ENCODE results near the gene CMSS1. TPM values are rescaled to one million over a fixed set of nuclear protein-coding genes. Genes with fewer than 3 reads are reported as not detected.

CMSS1 gene
- total RNA-seq, 1 experiment from 2014 or later: 64.1 TPM

DNA sequence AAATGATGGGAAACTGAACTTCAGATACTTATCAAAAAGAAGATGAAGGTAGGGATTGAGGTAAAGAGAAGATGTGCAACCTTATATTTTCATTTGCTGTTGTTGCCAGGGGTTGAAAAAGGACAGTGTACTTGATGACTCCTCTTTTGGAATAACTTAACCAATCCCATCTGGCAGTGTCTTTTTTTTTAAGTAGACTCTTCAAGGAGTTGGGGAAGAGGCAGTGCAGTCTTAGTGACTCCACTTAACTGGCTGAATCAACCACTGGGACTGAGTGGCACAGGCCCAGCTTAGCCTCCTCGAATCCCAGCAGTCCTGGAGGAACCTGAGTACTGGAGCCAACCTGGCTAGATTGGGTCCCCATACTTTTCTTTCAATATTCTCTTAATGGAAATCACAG lies 323.9 kb downstream of the CMSS1 start:
- Histone ChIP-seq H3K9me2 (ENCODE audit: insufficient read depth) (no peaks in the 10 kb centered on the region), H3K79me2 (ENCODE audit: insufficient read depth, low read length) (no peaks in the 10 kb centered on the region), H2AFZ (ENCODE audit: low read depth, low read length, poor library complexity, severe bottlenecking) (no peak overlapping the region), H3K36me3 (ENCODE audit: control insufficient read depth in 1 of 2, insufficient read depth in 2 of 2, low read length in 2 of 2) (no peaks in the 10 kb centered on the region), H4K20me1 (ENCODE audit: insufficient read depth) (no peaks in the 10 kb centered on the region), H3K27ac (ENCODE audit: low read depth, low read length) (no peak overlapping the region), H3K4me2 (ENCODE audit: low read length) (no peak overlapping the region), H3K27me3 (ENCODE audit: insufficient read depth, low read length) (no peaks in the 10 kb centered on the region), H3K9me3 (ENCODE audit: control insufficient read depth in 1 of 2, insufficient read depth in 1 of 2, low read depth in 1 of 2, low read length in 2 of 2) (0 out of 4 replicates have a peak, but pooled peaks cover 0 to 3% of the 10 kb centered on the region in 2 experiments), H3K4me1 (ENCODE audit: control insufficient read depth in 1 of 2, insufficient read depth in 2 of 2, low read length in 2 of 2) (no peaks in the 10 kb centered on the region), H3K4me3 (replicated peaks in 1 of 2; ENCODE audit: low read depth in 1 of 2, low read length in 2 of 2) (no peak overlapping the region), H3K9ac (ENCODE audit: low read length) (no peak overlapping the region)
- ChIA-PET POLR2A (no interaction called here), CTCF (no interaction called here), RAD21 (ENCODE audit: low non-redundant PET in 1 of 2, low total read pairs in 2 of 2, uncharacterized antibody in 2 of 2, unreplicated experiment in 2 of 2) (no interaction called here)
- intact Hi-C loops (cut with micrococcal nuclease): no loop called here
- BruUV-seq (replicated peaks): no TSS peak
- DNase-seq (ENCODE audit: low read depth, low spot score) (no peak), ATAC-seq (no peak)
- TF ChIP-seq, protein P1, sequence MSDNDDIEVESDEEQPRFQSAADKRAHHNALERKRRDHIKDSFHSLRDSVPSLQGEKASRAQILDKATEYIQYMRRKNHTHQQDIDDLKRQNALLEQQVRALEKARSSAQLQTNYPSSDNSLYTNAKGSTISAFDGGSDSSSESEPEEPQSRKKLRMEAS (IDR thresholded peaks at IDR 0.05): no peak
- TF ChIP-seq SP1 (IDR thresholded peaks at IDR 0.05; ENCODE audit: low read depth) (no peak), EGR1 (IDR thresholded peaks at IDR 0.05; ENCODE audit: low read depth) (no peak), JUND (IDR thresholded peaks at IDR 0.05) (no peak), CEBPB (IDR thresholded peaks at IDR 0.05; ENCODE audit: low read depth) (no peak), ELF1 (IDR thresholded peaks at IDR 0.05; ENCODE audit: borderline replicate concordance, low read depth) (no peak), RAD21 (IDR thresholded peaks at IDR 0.05; ENCODE audit: low read depth) (no peak), ZFX (IDR thresholded peaks at IDR 0.05) (no peak), POLR2A (IDR thresholded peaks at IDR 0.05; ENCODE audit: borderline replicate concordance, extremely low read depth, insufficient read depth, insufficient read length) (no peak), CBX3 (IDR thresholded peaks at IDR 0.05; ENCODE audit: low read depth) (no peak), SRF (IDR thresholded peaks at IDR 0.05; ENCODE audit: low read depth) (no peak), SIN3A (IDR thresholded peaks at IDR 0.05; ENCODE audit: low read depth) (no peak)
- TF ChIP-seq, protein P2, sequence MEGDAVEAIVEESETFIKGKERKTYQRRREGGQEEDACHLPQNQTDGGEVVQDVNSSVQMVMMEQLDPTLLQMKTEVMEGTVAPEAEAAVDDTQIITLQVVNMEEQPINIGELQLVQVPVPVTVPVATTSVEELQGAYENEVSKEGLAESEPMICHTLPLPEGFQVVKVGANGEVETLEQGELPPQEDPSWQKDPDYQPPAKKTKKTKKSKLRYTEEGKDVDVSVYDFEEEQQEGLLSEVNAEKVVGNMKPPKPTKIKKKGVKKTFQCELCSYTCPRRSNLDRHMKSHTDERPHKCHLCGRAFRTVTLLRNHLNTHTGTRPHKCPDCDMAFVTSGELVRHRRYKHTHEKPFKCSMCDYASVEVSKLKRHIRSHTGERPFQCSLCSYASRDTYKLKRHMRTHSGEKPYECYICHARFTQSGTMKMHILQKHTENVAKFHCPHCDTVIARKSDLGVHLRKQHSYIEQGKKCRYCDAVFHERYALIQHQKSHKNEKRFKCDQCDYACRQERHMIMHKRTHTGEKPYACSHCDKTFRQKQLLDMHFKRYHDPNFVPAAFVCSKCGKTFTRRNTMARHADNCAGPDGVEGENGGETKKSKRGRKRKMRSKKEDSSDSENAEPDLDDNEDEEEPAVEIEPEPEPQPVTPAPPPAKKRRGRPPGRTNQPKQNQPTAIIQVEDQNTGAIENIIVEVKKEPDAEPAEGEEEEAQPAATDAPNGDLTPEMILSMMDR (IDR thresholded peaks at IDR 0.05 in 2 of 3, conservative IDR thresholded peaks at IDR 0.05 in 1 of 3; ENCODE audit: borderline replicate concordance in 1 of 3, insufficient read depth in 1 of 3, low read depth in 2 of 3, low read length in 2 of 3): no peak
